OCI-LY1 (cell line): Measurements from ENCODE around the gene SMAD3.

Source experiments
- H2AFZ ChIP-seq: fragments of 200-600 bp; sonication (generic), shearing (Covaris generic); 2 replicates; pipeline ENCODE4 v1.6.0; 2014; ENCODE audit warnings: antibody characterized with exemption, mild to moderate bottlenecking, low read length
- H3F3A ChIP-seq: fragments of 200-600 bp; sonication (generic), shearing (Covaris generic); 2 replicates; pipeline ENCODE4 v1.6.0; 2014; ENCODE audit warnings: mild to moderate bottlenecking, antibody characterized with exemption, low read length, moderate library complexity; ENCODE audit not compliant: insufficient read depth
- H3K27ac ChIP-seq: fragments of 200-600 bp; sonication (generic); 2 replicates; pipeline ENCODE4 v1.5.1; 2014; ENCODE audit warnings: low read length, mixed run types, mild to moderate bottlenecking, low read depth; ENCODE audit not compliant: poor library complexity, severe bottlenecking
- H3K27me3 ChIP-seq: fragments of 200-600 bp; sonication (generic); 2 replicates; pipeline ENCODE4 v1.6.0; 2014; ENCODE audit warnings: antibody characterized with exemption, mild to moderate bottlenecking, low read length, moderate library complexity; ENCODE audit not compliant: insufficient read depth
- H3K36me3 ChIP-seq: fragments of 200-600 bp; sonication (generic); 2 replicates; pipeline ENCODE4 v1.6.1; 2014; ENCODE audit warnings: mild to moderate bottlenecking, antibody characterized with exemption, low read length, moderate library complexity, mixed read lengths; ENCODE audit not compliant: insufficient read depth
- H3K4me1 ChIP-seq: fragments of 200-600 bp; sonication (generic); 2 replicates; pipeline ENCODE4 v1.5.1; 2014; ENCODE audit warnings: mild to moderate bottlenecking, low read length, moderate library complexity; ENCODE audit not compliant: insufficient read depth, severe bottlenecking
- H3K4me2 ChIP-seq: fragments of 200-600 bp; sonication (generic), shearing (Covaris generic); 2 replicates; pipeline ENCODE4 v1.6.1; 2014; ENCODE audit warnings: low read length
- H3K4me3 ChIP-seq: fragments of 200-600 bp; sonication (generic); 2 replicates; pipeline ENCODE4 v1.5.1; 2014; ENCODE audit warnings: low read length, low read depth, mild to moderate bottlenecking, mixed read lengths; ENCODE audit not compliant: poor library complexity, severe bottlenecking
- H3K79me2 ChIP-seq: fragments of 200-600 bp; shearing (Covaris generic); 2 replicates; pipeline ENCODE4 v1.6.1; 2016; ENCODE audit warnings: mixed run types, low read length, mixed read lengths; ENCODE audit not compliant: insufficient read depth
- H3K9ac ChIP-seq: fragments of 200-600 bp; sonication (generic), shearing (Covaris generic); 2 replicates; pipeline ENCODE4 v1.6.1; 2014; ENCODE audit warnings: mild to moderate bottlenecking, low read length, mixed read lengths
- H3K9me2 ChIP-seq: fragments of 200-600 bp; sonication (generic), shearing (Covaris generic); 2 replicates; pipeline ENCODE4 v1.6.1; 2014; ENCODE audit warnings: low read depth, mild to moderate bottlenecking, low read length, mixed read lengths
- H3K9me3 ChIP-seq: fragments of 200-600 bp; shearing (Covaris generic); 2 replicates; pipeline ENCODE4 v1.6.1; 2014; ENCODE audit warnings: low read length, mixed read lengths
- H4K20me1 ChIP-seq: fragments of 200-600 bp; sonication (generic), shearing (Covaris generic); 2 replicates; pipeline ENCODE4 v1.6.0; 2016; ENCODE audit warnings: mild to moderate bottlenecking, low read length; ENCODE audit not compliant: insufficient read depth
- CTCF ChIP-seq: fragments of 200-600 bp; sonication (generic), shearing (Covaris generic); IDR thresholded peaks from 2 replicates; pipeline ENCODE4 v1.5.1; 2017; ENCODE audit warnings: mild to moderate bottlenecking, antibody characterized with exemption, low read length, moderate library complexity, mixed read lengths
- EZH2 ChIP-seq: fragments of 200-600 bp; sonication (generic), shearing (Covaris generic); IDR thresholded peaks from 2 replicates; pipeline ENCODE4 v1.8.0; 2017; ENCODE audit warnings: borderline replicate concordance, mixed run types, mild to moderate bottlenecking, antibody characterized with exemption, low read length, moderate library complexity, mixed read lengths

The SMAD3 gene

GRCh38 chr15:67185051-67185450 lies 119.6 kb downstream of the SMAD3 start:
- H3K4me2 ChIP-seq, result no peak overlapping the region
- H3K27ac ChIP-seq, result peak overlapping the region; percentile 40
- H3K79me2 ChIP-seq, result no peaks in the 10 kb centered on the region
- H3K4me1 ChIP-seq, result peaks cover 14% of the 10 kb centered on the region
- no peaks in the 10 kb centered on the region for H3K27me3 ChIP-seq
- H2AFZ ChIP-seq, result no peak overlapping the region
- no peaks in the 10 kb centered on the region for H4K20me1 ChIP-seq
- no peaks in the 10 kb centered on the region for H3K9me2 ChIP-seq
- no peaks in the 10 kb centered on the region for H3F3A ChIP-seq
- no peaks in the 10 kb centered on the region for H3K9me3 ChIP-seq
- H3K9ac ChIP-seq, result no peak overlapping the region
- peaks cover 76% of the 10 kb centered on the region for H3K36me3 ChIP-seq
- no peak for TF ChIP-seq CTCF
- no peak for TF ChIP-seq EZH2
- H3K4me3 ChIP-seq, result no peak overlapping the region

GRCh38 chr15:67185621-67186225 lies 120.3 kb downstream of the SMAD3 start:
- Histone ChIP-seq H3K27me3 (no peaks in the 10 kb centered on the region), H2AFZ (no peak overlapping the region), H3K4me3 (no peak overlapping the region), H3K9ac (no peak overlapping the region), H3K9me3 (no peaks in the 10 kb centered on the region), H4K20me1 (no peaks in the 10 kb centered on the region), H3K4me1 (peaks cover 14% of the 10 kb centered on the region), H3F3A (no peaks in the 10 kb centered on the region), H3K27ac (peak overlapping the region; percentile 40), H3K9me2 (no peaks in the 10 kb centered on the region), H3K36me3 (peaks cover 81% of the 10 kb centered on the region), H3K4me2 (no peak overlapping the region), H3K79me2 (no peaks in the 10 kb centered on the region)
- TF ChIP-seq CTCF (no peak), EZH2 (no peak)

- Histone ChIP-seq H3K79me2 (no peaks in the 10 kb centered on the region), H3K27ac (peak overlapping the region; percentile 40), H4K20me1 (no peaks in the 10 kb centered on the region), H3K9ac (no peak overlapping the region), H3F3A (no peaks in the 10 kb centered on the region), H3K36me3 (peaks cover 83% of the 10 kb centered on the region), H2AFZ (no peak overlapping the region), H3K27me3 (no peaks in the 10 kb centered on the region), H3K9me3 (no peaks in the 10 kb centered on the region), H3K4me1 (peaks cover 14% of the 10 kb centered on the region), H3K9me2 (no peaks in the 10 kb centered on the region), H3K4me3 (no peak overlapping the region), H3K4me2 (no peak overlapping the region)
- no peak for TF ChIP-seq CTCF
- TF ChIP-seq EZH2, result no peak
Observed at GRCh38 chr15:67186226-67186649, 120.8 kb downstream of the SMAD3 start.
